ENCODE data around the gene OR2T33.

DNA sequence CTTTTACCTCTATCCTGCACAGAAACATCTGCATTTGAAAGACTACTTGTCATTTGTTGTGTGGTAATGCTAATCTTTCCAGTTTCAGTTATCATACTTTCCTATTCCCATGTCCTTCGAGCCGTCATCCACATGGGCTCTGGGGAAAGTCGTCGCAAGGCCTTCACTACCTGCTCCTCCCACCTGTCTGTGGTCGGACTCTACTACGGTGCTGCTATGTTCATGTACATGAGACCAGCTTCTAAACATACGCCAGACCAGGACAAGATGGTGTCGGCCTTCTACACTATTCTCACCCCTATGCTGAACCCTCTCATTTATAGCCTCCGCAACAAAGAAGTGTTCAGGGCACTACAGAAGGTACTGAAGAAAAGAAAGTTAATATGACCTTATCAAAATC lies 38.3 kb downstream of the OR2T33 start:
- TF ChIP-seq, protein P1, sequence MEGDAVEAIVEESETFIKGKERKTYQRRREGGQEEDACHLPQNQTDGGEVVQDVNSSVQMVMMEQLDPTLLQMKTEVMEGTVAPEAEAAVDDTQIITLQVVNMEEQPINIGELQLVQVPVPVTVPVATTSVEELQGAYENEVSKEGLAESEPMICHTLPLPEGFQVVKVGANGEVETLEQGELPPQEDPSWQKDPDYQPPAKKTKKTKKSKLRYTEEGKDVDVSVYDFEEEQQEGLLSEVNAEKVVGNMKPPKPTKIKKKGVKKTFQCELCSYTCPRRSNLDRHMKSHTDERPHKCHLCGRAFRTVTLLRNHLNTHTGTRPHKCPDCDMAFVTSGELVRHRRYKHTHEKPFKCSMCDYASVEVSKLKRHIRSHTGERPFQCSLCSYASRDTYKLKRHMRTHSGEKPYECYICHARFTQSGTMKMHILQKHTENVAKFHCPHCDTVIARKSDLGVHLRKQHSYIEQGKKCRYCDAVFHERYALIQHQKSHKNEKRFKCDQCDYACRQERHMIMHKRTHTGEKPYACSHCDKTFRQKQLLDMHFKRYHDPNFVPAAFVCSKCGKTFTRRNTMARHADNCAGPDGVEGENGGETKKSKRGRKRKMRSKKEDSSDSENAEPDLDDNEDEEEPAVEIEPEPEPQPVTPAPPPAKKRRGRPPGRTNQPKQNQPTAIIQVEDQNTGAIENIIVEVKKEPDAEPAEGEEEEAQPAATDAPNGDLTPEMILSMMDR (IDR thresholded peaks at IDR 0.05; ENCODE audit: low read length): no peak
- no peak for TF ChIP-seq EZH2 (IDR thresholded peaks at IDR 0.05; ENCODE audit: borderline replicate concordance, low read length)
